IMR-90 (cell line): ENCODE measurements around the gene SPNS2. TPM values are rescaled to one million over a fixed set of nuclear protein-coding genes. Genes with fewer than 3 reads are reported as not detected.

Experiments
- ATAC-seq: fragments of 200-7000 bp; cut with Tn5 transposase; 2 replicates; pipeline ENCODE4 v1.9.1; 2020; ENCODE audit warnings: low read depth, mild to moderate bottlenecking, moderate library complexity
- BruUV-seq: library from RNA; stranded (reverse); fragments of 400-500 nt; replicated peaks from 2 replicates; lab custom pipeline; 2021; lab: Mats Ljungman, UMichigan
- CTCF ChIA-PET: fragments of 300-600 bp; formaldehyde crosslinking; extraction: SDS; loops from one replicate; lab custom pipeline; 2021; ENCODE audit warnings: antibody characterized with exemption; lab: Yijun Ruan, JAX
- POLR2A ChIA-PET: fragments of 300-600 bp; sonication (Branson Sonifier 250); formaldehyde crosslinking; loops from one replicate; lab custom pipeline; 2022; ENCODE audit warnings: antibody characterized with exemption; ENCODE audit not compliant: unreplicated experiment; lab: Charles Lee
- DNase-seq: peaks from one replicate; pipeline ENCODE4 v3.0.0; 2013
- H2AFZ ChIP-seq: replicated peaks from 2 replicates; pipeline ENCODE3; 2013; ENCODE audit warnings: low read length, mild to moderate bottlenecking; ENCODE audit not compliant: poor library complexity
- H2AK5ac ChIP-seq: 2 replicates; pipeline ENCODE4 v1.6.1; 2013; ENCODE audit warnings: low read depth, low read length, inconsistent platforms
- H2AK9ac ChIP-seq: replicated peaks from 2 replicates; pipeline ENCODE3; 2013; ENCODE audit warnings: mild to moderate bottlenecking, low read depth, low read length, moderate library complexity; ENCODE audit not compliant: poor library complexity
- H2BK120ac ChIP-seq: 2 replicates; pipeline ENCODE4 v1.6.1; 2013; ENCODE audit warnings: low read depth, low read length, inconsistent platforms
- H2BK15ac ChIP-seq: 3 replicates; pipeline ENCODE4 v1.6.1; 2013; ENCODE audit warnings: low read depth, low read length, inconsistent platforms
- H2BK20ac ChIP-seq: 2 replicates; pipeline ENCODE4 v1.6.1; 2013; ENCODE audit warnings: low read depth, mild to moderate bottlenecking, inconsistent platforms, low read length, moderate library complexity
- H2BK5ac ChIP-seq: 2 replicates; pipeline ENCODE4 v1.6.1; 2013; ENCODE audit warnings: mild to moderate bottlenecking, low read depth, low read length, inconsistent platforms; ENCODE audit not compliant: poor library complexity, severe bottlenecking
- H3K14ac ChIP-seq: replicated peaks from 2 replicates; pipeline ENCODE4 v1.6.1; 2013; ENCODE audit warnings: low read depth, low read length, inconsistent platforms
- H3K18ac ChIP-seq: 2 replicates; pipeline ENCODE4 v1.6.1; 2013; ENCODE audit warnings: low read depth, low read length, control low read depth
- H3K23ac ChIP-seq: 2 replicates; pipeline ENCODE4 v1.6.1; 2013; ENCODE audit warnings: low read depth, low read length, inconsistent platforms
- H3K27ac ChIP-seq: 2 replicates; pipeline ENCODE4 v1.5.1; 2013; ENCODE audit warnings: mild to moderate bottlenecking, control low read depth, low read length; ENCODE audit not compliant: insufficient read depth
- H3K27me3 ChIP-seq: 2 replicates; pipeline ENCODE4 v1.6.1; 2013; ENCODE audit warnings: low read length; ENCODE audit not compliant: control insufficient read depth, insufficient read depth
- H3K36me3 ChIP-seq: 2 replicates; pipeline ENCODE4 v1.6.1; 2013; ENCODE audit warnings: low read length, mixed read lengths; ENCODE audit not compliant: control insufficient read depth, insufficient read depth
- H3K4ac ChIP-seq: 2 replicates; pipeline ENCODE4 v1.6.1; 2013; ENCODE audit warnings: low read depth, low read length, inconsistent platforms
- H3K4me1 ChIP-seq: 2 replicates; pipeline ENCODE4 v1.6.1; 2013; ENCODE audit warnings: low read length, mixed read lengths; ENCODE audit not compliant: control insufficient read depth, insufficient read depth
- H3K4me2 ChIP-seq: 2 replicates; pipeline ENCODE4 v1.6.1; 2013; ENCODE audit warnings: low read depth, mild to moderate bottlenecking, control low read depth, low read length, moderate library complexity
- H3K4me3 ChIP-seq: 2 replicates; pipeline ENCODE4 v1.5.1; 2013; ENCODE audit warnings: low read depth, mild to moderate bottlenecking, control low read depth, low read length, moderate library complexity; ENCODE audit not compliant: insufficient read depth
- H3K56ac ChIP-seq: 2 replicates; pipeline ENCODE4 v1.6.1; 2013; ENCODE audit warnings: low read length, inconsistent platforms; ENCODE audit not compliant: insufficient read depth; ENCODE audit errors: extremely low read depth
- H3K79me1 ChIP-seq, 2 experiments: 2 replicates each; pipeline ENCODE4 v1.6.1; 2013; ENCODE audit warnings: low read length in 2 of 2, inconsistent platforms in 1 of 2, low read depth in 1 of 2
- H3K9ac ChIP-seq: 2 replicates; pipeline ENCODE4 v1.6.1; 2013; ENCODE audit warnings: low read depth, low read length, control low read depth
- H3K9me1 ChIP-seq: 2 replicates; pipeline ENCODE4 v1.6.1; 2013; ENCODE audit warnings: low read length, inconsistent platforms; ENCODE audit not compliant: insufficient read depth
- H3K9me3 ChIP-seq: 2 replicates; pipeline ENCODE4 v1.6.1; 2013; ENCODE audit warnings: low read length; ENCODE audit not compliant: control insufficient read depth, insufficient read depth
- H4K20me1 ChIP-seq: 2 replicates; pipeline ENCODE4 v1.6.1; 2013; ENCODE audit warnings: low read length, inconsistent platforms; ENCODE audit not compliant: insufficient read depth
- H4K5ac ChIP-seq: 2 replicates; pipeline ENCODE4 v1.6.1; 2013; ENCODE audit warnings: mild to moderate bottlenecking, low read depth, low read length, control low read depth
- H4K8ac ChIP-seq, 2 experiments: 2 replicates each; pipeline ENCODE4 v1.6.1; 2013; ENCODE audit warnings: low read depth in 2 of 2, low read length in 2 of 2, control low read depth in 1 of 2, inconsistent platforms in 1 of 2
- H4K91ac ChIP-seq: 2 replicates; pipeline ENCODE4 v1.6.1; 2013; ENCODE audit warnings: low read depth, low read length, inconsistent platforms; ENCODE audit not compliant: insufficient read depth
- BHLHE40 ChIP-seq: fragments of 150-350 bp; IDR thresholded peaks from 2 replicates; pipeline ENCODE4 v1.6.1; 2016; ENCODE audit warnings: mild to moderate bottlenecking, low read depth, low read length
- CHD1 ChIP-seq: IDR thresholded peaks from 2 replicates; pipeline ENCODE4 v1.6.1; 2012; ENCODE audit warnings: low read depth, low read length, improper control_type of control experiment
- MAZ ChIP-seq: IDR thresholded peaks from 2 replicates; pipeline ENCODE4 v1.6.1; 2012; ENCODE audit warnings: low read depth, mild to moderate bottlenecking, low read length, improper control_type of control experiment, moderate library complexity, borderline replicate concordance
- WGBS, 2 experiments: methylation state at CpG; one replicate each; pipeline versions ENCODE4 v1.1.5 to v1.1.7; 2013; ENCODE audit warnings: missing lambda C conversion rate in 2 of 2; ENCODE audit not compliant: insufficient read length in 1 of 2; ENCODE audit errors: extremely low coverage in 2 of 2; 5-methylcytosine and 5-hydroxymethylcytosine counted together
- dilution Hi-C: fragments of 300-500 bp; cut with HindIII; formaldehyde crosslinking; loops from one replicate; pipeline ENCODE4 v1.14.3; 2018; ENCODE audit warnings: low sequenced_read_pairs; ENCODE audit not compliant: unreplicated experiment
- in situ Hi-C: fragments of 300-500 bp; cut with MboI; formaldehyde crosslinking; loops from 3 replicates; pipeline ENCODE4 v1.14.3; 2019; ENCODE audit warnings: low sequenced_read_pairs, inconsistent platforms, mixed read lengths
- intact Hi-C: fragments of 100-400 bp; cut with micrococcal nuclease; formaldehyde crosslinking; loops from 2 replicates; pipeline ENCODE4 v1.10.0; 2022
- polyA plus RNA-seq, 3 experiments: library from polyadenylated mRNA; depleted of rRNA; stranded (reverse); fragments of >200 nt; gene quantifications; 2 replicates each; pipeline ENCODE4 v1.2.3, GENCODE V29; 2012; ENCODE audit warnings: low replicate concordance in 1 of 3
- total RNA-seq: library from RNA; depleted of rRNA; stranded (reverse); fragments of >200 nt; gene quantifications from 2 replicates; pipeline ENCODE4 v1.2.3, GENCODE V29; 2012
- TF ChIP-seq, protein P1 (sequence below): fragments of 150-350 bp; IDR thresholded peaks from 2 replicates; pipeline ENCODE4 v1.6.1; 2017; ENCODE audit warnings: mild to moderate bottlenecking, antibody characterized with exemption, low read length, low read depth

SPNS2 gene
- total and polyA plus RNA-seq, 2 of the 4 experiments (the other 2 are of a cell fraction): under 0.01 TPM; not detected in 1

DNA sequence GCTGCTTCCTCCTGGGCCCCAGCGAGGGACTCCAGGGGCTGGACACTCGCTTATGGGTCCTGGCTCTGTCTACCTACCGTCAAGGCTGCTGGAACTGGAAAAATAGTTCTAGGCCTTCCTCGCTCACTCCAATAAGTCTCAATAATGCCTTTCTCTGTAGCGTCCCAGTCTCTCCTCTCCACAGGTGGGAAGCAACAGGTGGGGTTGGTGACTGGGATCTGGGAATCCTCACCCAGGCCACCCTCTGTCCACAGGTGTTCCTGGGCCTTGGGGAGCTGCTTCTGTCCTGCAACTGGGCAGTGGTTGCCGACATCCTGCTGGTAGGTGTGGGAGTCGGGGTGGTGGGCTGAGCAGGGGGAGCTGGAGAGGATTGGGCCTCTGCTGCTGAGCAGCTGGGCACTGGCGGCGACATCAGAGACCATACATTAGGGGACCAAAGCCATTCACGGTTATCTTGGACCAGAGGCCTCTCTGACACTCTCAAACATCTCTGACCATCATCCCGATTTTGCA, 20.3 kb upstream of the SPNS2 start:
- H2BK120ac ChIP-seq: no peak overlapping the region
- H3K9me3 ChIP-seq: no peaks in the 10 kb centered on the region
- no peaks in the 10 kb centered on the region for H3K4me1 ChIP-seq
- no peak overlapping the region for H4K91ac ChIP-seq
- no CpG with 5 or more reads among the region's 11 CpGs for WGBS, 2 experiments
- BruUV-seq: no TSS peak
- no peak overlapping the region for H3K23ac ChIP-seq
- H2AK9ac ChIP-seq: no peak overlapping the region
- H3K36me3 ChIP-seq: no peaks in the 10 kb centered on the region
- H3K79me1 ChIP-seq: no peaks in the 10 kb centered on the region
- intact Hi-C loops: no loop called here
- H3K4me3 ChIP-seq: no peak overlapping the region
- no peaks in the 10 kb centered on the region; the same call in 1 of the 2 replicates for H4K20me1 ChIP-seq
- DNase-seq (no peak), ATAC-seq (no peak)
- H2BK20ac ChIP-seq: no peak overlapping the region
- H3K14ac ChIP-seq: no peak overlapping the region
- H2AK5ac ChIP-seq: no peak overlapping the region
- no peak overlapping the region for H3K9ac ChIP-seq
- H3K9me1 ChIP-seq: no peaks in the 10 kb centered on the region
- no peak overlapping the region for H3K4ac ChIP-seq
- ChIA-PET POLR2A (no interaction called here), CTCF (no interaction called here)
- no peak overlapping the region for H3K56ac ChIP-seq
- dilution Hi-C loops: no loop called here
- H2AFZ ChIP-seq: no peak overlapping the region
- TF ChIP-seq, protein P1, sequence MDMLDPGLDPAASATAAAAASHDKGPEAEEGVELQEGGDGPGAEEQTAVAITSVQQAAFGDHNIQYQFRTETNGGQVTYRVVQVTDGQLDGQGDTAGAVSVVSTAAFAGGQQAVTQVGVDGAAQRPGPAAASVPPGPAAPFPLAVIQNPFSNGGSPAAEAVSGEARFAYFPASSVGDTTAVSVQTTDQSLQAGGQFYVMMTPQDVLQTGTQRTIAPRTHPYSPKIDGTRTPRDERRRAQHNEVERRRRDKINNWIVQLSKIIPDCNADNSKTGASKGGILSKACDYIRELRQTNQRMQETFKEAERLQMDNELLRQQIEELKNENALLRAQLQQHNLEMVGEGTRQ: no peak
- TF ChIP-seq BHLHE40: no peak
- TF ChIP-seq MAZ: no peak
- TF ChIP-seq CHD1: no peak
- H2BK5ac ChIP-seq: no peak overlapping the region
- H4K5ac ChIP-seq: no peak overlapping the region
- H3K27me3 ChIP-seq: peaks cover 52% of the 10 kb centered on the region
- no peak overlapping the region for H3K18ac ChIP-seq
- H3K4me2 ChIP-seq: no peak overlapping the region
- H3K27ac ChIP-seq: no peak overlapping the region
- no peak overlapping the region for H4K8ac ChIP-seq
- in situ Hi-C loops: no loop called here
- no peak overlapping the region for H2BK15ac ChIP-seq
